ENCODE measurements around the gene FBH1. TPM values are rescaled to one million over a fixed set of nuclear protein-coding genes. Genes with fewer than 3 reads are reported as not detected.
"Not testable (repeated sequence)": the region's sequence is repeated elsewhere in the genome, so short reads cannot be mapped to it uniquely, and the experiment has no call there.

The FBH1 gene
- total and polyA plus RNA-seq, 2 experiments from 2014 or later = 62.5 to 90.8 TPM

GRCh38 chr10:5906651-5907050, 16.6 kb downstream of the FBH1 start (continued):
- TF ChIP-seq, protein P1, sequence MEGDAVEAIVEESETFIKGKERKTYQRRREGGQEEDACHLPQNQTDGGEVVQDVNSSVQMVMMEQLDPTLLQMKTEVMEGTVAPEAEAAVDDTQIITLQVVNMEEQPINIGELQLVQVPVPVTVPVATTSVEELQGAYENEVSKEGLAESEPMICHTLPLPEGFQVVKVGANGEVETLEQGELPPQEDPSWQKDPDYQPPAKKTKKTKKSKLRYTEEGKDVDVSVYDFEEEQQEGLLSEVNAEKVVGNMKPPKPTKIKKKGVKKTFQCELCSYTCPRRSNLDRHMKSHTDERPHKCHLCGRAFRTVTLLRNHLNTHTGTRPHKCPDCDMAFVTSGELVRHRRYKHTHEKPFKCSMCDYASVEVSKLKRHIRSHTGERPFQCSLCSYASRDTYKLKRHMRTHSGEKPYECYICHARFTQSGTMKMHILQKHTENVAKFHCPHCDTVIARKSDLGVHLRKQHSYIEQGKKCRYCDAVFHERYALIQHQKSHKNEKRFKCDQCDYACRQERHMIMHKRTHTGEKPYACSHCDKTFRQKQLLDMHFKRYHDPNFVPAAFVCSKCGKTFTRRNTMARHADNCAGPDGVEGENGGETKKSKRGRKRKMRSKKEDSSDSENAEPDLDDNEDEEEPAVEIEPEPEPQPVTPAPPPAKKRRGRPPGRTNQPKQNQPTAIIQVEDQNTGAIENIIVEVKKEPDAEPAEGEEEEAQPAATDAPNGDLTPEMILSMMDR (conservative IDR thresholded peaks at IDR 0.05; ENCODE audit: low read depth in 2 of 2) = no peak
- TF ChIP-seq CREB1 (CRISPR knock-in tag; IDR thresholded peaks at IDR 0.05; ENCODE audit: low read depth) = no peak
- no peak for TF ChIP-seq REST (IDR thresholded peaks at IDR 0.05; ENCODE audit: unreplicated experiment)
- TF ChIP-seq ZNF114 (CRISPR knock-in tag; IDR thresholded peaks at IDR 0.05) = no peak
- TF ChIP-seq JUNB (IDR thresholded peaks at IDR 0.05; ENCODE audit: unreplicated experiment) = no peak
- TF ChIP-seq POLR2AphosphoS5 (IDR thresholded peaks at IDR 0.05; ENCODE audit: low read depth) = no peak
- TF ChIP-seq NANOG (IDR thresholded peaks at IDR 0.05; ENCODE audit: borderline replicate concordance) = no peak
- TF ChIP-seq, protein P2, sequence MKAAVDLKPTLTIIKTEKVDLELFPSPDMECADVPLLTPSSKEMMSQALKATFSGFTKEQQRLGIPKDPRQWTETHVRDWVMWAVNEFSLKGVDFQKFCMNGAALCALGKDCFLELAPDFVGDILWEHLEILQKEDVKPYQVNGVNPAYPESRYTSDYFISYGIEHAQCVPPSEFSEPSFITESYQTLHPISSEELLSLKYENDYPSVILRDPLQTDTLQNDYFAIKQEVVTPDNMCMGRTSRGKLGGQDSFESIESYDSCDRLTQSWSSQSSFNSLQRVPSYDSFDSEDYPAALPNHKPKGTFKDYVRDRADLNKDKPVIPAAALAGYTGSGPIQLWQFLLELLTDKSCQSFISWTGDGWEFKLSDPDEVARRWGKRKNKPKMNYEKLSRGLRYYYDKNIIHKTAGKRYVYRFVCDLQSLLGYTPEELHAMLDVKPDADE (IDR thresholded peaks at IDR 0.05) = no peak
- no peak for TF ChIP-seq EZH2phosphoT487 (IDR thresholded peaks at IDR 0.05; ENCODE audit: unreplicated experiment)
- no peak for TF ChIP-seq ZNF331 (CRISPR knock-in tag; IDR thresholded peaks at IDR 0.05; ENCODE audit: low read depth)

- H3K27me3 Mint-ChIP-seq (ENCODE audit: insufficient read depth, low read depth, poor library complexity); H4K20me1 ChIP-seq (replicated peaks; ENCODE audit: insufficient read depth); H3F3A ChIP-seq (replicated peaks; ENCODE audit: low read depth); H3K4me1 ChIP-seq (ENCODE audit: insufficient read depth); DNase-seq (ENCODE audit: low spot score); H3K27ac Mint-ChIP-seq; H3K27ac ChIP-seq (ENCODE audit: low read depth); H3K4me3 ChIP-seq; H3K4me1 Mint-ChIP-seq; H3K9me3 Mint-ChIP-seq; ATAC-seq; H3K4me2 ChIP-seq; H3K9me2 ChIP-seq (ENCODE audit: insufficient read depth); H3K4me3 Mint-ChIP-seq; H3K27me3 ChIP-seq (ENCODE audit: insufficient read depth); H2AFZ ChIP-seq: not testable (repeated sequence)
- peaks cover 55% of the 10 kb centered on the region for H3K36me3 Mint-ChIP-seq (ENCODE audit: low read depth)
- Histone ChIP-seq H3K36me3 (ENCODE audit: insufficient read depth) (peaks cover 22% of the 10 kb centered on the region), H3K79me2 (replicated peaks; ENCODE audit: insufficient read depth) (peaks cover 12% of the 10 kb centered on the region)
Measured at GRCh38 chr10:5908676-5909075, 18.6 kb downstream of the FBH1 start.
